ENCODE results near the gene ISG20. TPM values are rescaled to one million over a fixed set of nuclear protein-coding genes. Genes with fewer than 3 reads are reported as not detected.

Gene ISG20
- total RNA-seq, 4 donors from 2014 or later: 4.3 to 26.7 (median 11.8) TPM

- H3K4me3 ChIP-seq (ENCODE audit: low read depth, poor library complexity, severe bottlenecking): no peak overlapping the region
- DNase-seq (ENCODE audit: low spot score in 2 of 2): peak in 1 of 2 donors; percentile 65
- TF ChIP-seq POLR2A (IDR thresholded peaks at IDR 0.05) (no peak), CTCF (IDR thresholded peaks at IDR 0.05) (no peak)
- intact Hi-C loops (cut with DNase I; ENCODE audit: low total_unique reads): no loop called here
- WGBS, 2 donors: 77 to 97% methylated on average over 8 to 9 of the region's 9 CpGs
These were observed 5.9 kb downstream of the ISG20 start for GRCh38 chr15:88644741-88645140.

- 96 to 97% methylated on average over 14 of the region's 14 CpGs for WGBS, 2 donors
These were observed 6.6 kb downstream of the ISG20 start for GRCh38 chr15:88645171-88646087.

GRCh38 chr15:88646088-88646405 is 7.2 kb downstream of the ISG20 start:
- H3K4me3 ChIP-seq (ENCODE audit: low read depth, poor library complexity, severe bottlenecking): no peak overlapping the region
- 86 to 89% methylated on average over 1 of the region's 1 CpG for WGBS, 2 donors
- intact Hi-C loops (cut with DNase I; ENCODE audit: low total_unique reads): no loop called here
- TF ChIP-seq POLR2A (IDR thresholded peaks at IDR 0.05): no peak
- TF ChIP-seq CTCF (IDR thresholded peaks at IDR 0.05): no peak
- DNase-seq (ENCODE audit: low spot score in 2 of 2): peak in 1 of 2 donors; percentile 15

More at GRCh38 chr15:88645171-88646087, 6.6 kb downstream of the ISG20 start:
- H3K4me3 ChIP-seq (ENCODE audit: low read depth, poor library complexity, severe bottlenecking): no peak overlapping the region
- DNase-seq (ENCODE audit: low spot score in 2 of 2): peak in 1 of 2 donors; percentile 40
- intact Hi-C loops (cut with DNase I; ENCODE audit: low total_unique reads): no loop called here
- TF ChIP-seq POLR2A (IDR thresholded peaks at IDR 0.05) (no peak), CTCF (IDR thresholded peaks at IDR 0.05) (no peak)

GRCh38 chr15:88646951-88647350 is 8.1 kb downstream of the ISG20 start:
- no peak for TF ChIP-seq POLR2A (IDR thresholded peaks at IDR 0.05)
- TF ChIP-seq CTCF (IDR thresholded peaks at IDR 0.05): no peak
- DNase-seq (ENCODE audit: low spot score in 2 of 2): peak in 1 of 2 donors; percentile 79
- intact Hi-C loops (cut with DNase I; ENCODE audit: low total_unique reads): no loop called here
- H3K4me3 ChIP-seq (ENCODE audit: low read depth, poor library complexity, severe bottlenecking): no peak overlapping the region
- 75 to 83% methylated on average over 5 of the region's 5 CpGs for WGBS, 2 donors

GRCh38 chr15:88647351-88648105 is 8.7 kb downstream of the ISG20 start:
- no peak for TF ChIP-seq CTCF (IDR thresholded peaks at IDR 0.05)
- no peak for TF ChIP-seq POLR2A (IDR thresholded peaks at IDR 0.05)
- 69 to 72% methylated on average over 11 of the region's 11 CpGs for WGBS, 2 donors
- intact Hi-C loops (cut with DNase I; ENCODE audit: low total_unique reads): no loop called here
- H3K4me3 ChIP-seq (ENCODE audit: low read depth, poor library complexity, severe bottlenecking): no peak overlapping the region
- peak in 1 of 2 donors; percentile 82 for DNase-seq (ENCODE audit: low spot score in 2 of 2)
